ENCODE results near the gene PFKL. TPM values are rescaled to one million over a fixed set of nuclear protein-coding genes. Genes with fewer than 3 reads are reported as not detected.
A peak's percentile ranks its signal among the peaks of the same experiment; 100 is the strongest.

The PFKL gene
- total and polyA plus RNA-seq, 2 of the 8 experiments (the other 6 are each of a cell fraction or from before 2014, with no cell fraction given): 80.2 to 82.3 TPM

GRCh38 chr21:44324106-44324853 is 24.4 kb downstream of the PFKL start:
- no peak overlapping the region for H3K18ac ChIP-seq (ENCODE audit: extremely low read depth, low read length)
- H3K14ac ChIP-seq (ENCODE audit: insufficient read length): no peak overlapping the region
- peaks cover 0 to 2% of the 10 kb centered on the region in 2 experiments for H4K20me1 ChIP-seq (replicated peaks in 1 of 2; ENCODE audit: control insufficient read depth in 1 of 2, insufficient read depth in 2 of 2, low read length in 2 of 2)
- H3K23ac ChIP-seq (ENCODE audit: insufficient read length): no peak overlapping the region
- no peak overlapping the region for H2BK5ac ChIP-seq (ENCODE audit: low read depth, low read length)
- no peak overlapping the region for H2AFZ ChIP-seq (ENCODE audit: low read length)
- no peak overlapping the region for H2BK120ac ChIP-seq (replicated peaks; ENCODE audit: low read depth, low read length)
- no peaks in the 10 kb centered on the region for H3K79me2 ChIP-seq (ENCODE audit: control insufficient read depth in 1 of 2, insufficient read depth in 2 of 2, low read length in 2 of 2)
- no peak overlapping the region for H3K4ac ChIP-seq (replicated peaks; ENCODE audit: insufficient read length, low read depth, low read length)
- no peaks in the 10 kb centered on the region for H3K23me2 ChIP-seq (ENCODE audit: low read depth, low read length)
- no peaks in the 10 kb centered on the region for H3K9me3 ChIP-seq (ENCODE audit: insufficient read depth in 2 of 2, low read depth in 1 of 2, low read length in 1 of 2)
- H4K91ac ChIP-seq (replicated peaks; ENCODE audit: insufficient read length, low read length): no peak overlapping the region
- 92% methylated on average over 31 of the region's 37 CpGs; no CpG with 5 or more reads in 1 of the 2 experiments for WGBS, 2 experiments (ENCODE audit: extremely low coverage in 1 of 2, insufficient coverage in 1 of 2, insufficient read length in 1 of 2, insufficient replicate concordance in 2 of 2, low coverage in 1 of 2, low lambda C conversion rate in 2 of 2, missing lambda C conversion rate in 1 of 2)
- H3K4me2 ChIP-seq (ENCODE audit: insufficient read depth in 1 of 2, low read depth in 2 of 2, low read length in 2 of 2): no peak overlapping the region
- no peak overlapping the region for H2BK15ac ChIP-seq (ENCODE audit: low read length)
- H4K8ac ChIP-seq (ENCODE audit: extremely low read depth, insufficient read depth, low read length): 0 out of 2 replicates have a peak overlapping the region, but pooled peaks have one; percentile 14
- ChIA-PET CTCF (ENCODE audit: partially characterized antibody) (no interaction called here), POLR2A (ENCODE audit: partially characterized antibody) (interaction anchor here (1.5 to 1.7 kb wide), 2 partner anchors 9 to 14 kb away, joined by 4 to 8 read pairs; no protein-coding TSS in a partner anchor)
- no peak overlapping the region for H2AK5ac ChIP-seq (ENCODE audit: low read depth, low read length)
- H3K9ac ChIP-seq (replicated peaks in 1 of 4; ENCODE audit: extremely low read depth in 1 of 4, low read depth in 3 of 4, low read length in 3 of 4): no peak overlapping the region
- peaks cover 0 to 38% (median 1%) of the 10 kb centered on the region in 4 experiments; a peak in 2 of 8 replicates for H3K36me3 ChIP-seq (ENCODE audit: control insufficient read depth in 2 of 4, insufficient read depth in 4 of 4, low read length in 3 of 4)
- no peak overlapping the region for H3K56ac ChIP-seq (replicated peaks; ENCODE audit: insufficient read length, low read depth, low read length)
- no peak overlapping the region for H4K5ac ChIP-seq (ENCODE audit: insufficient read length, low read depth, low read length)
- no peaks in the 10 kb centered on the region for H3K4me1 ChIP-seq (replicated peaks in 1 of 4; ENCODE audit: control insufficient read depth in 3 of 4, insufficient read depth in 4 of 4, low read length in 3 of 4)
- no peak overlapping the region for H3K4me3 ChIP-seq (ENCODE audit: extremely low read depth in 1 of 4, insufficient read depth in 2 of 4, low read depth in 3 of 4, low read length in 4 of 4)
- DNase-seq (ENCODE audit: low read depth in 1 of 2, low spot score in 2 of 2) (no peak), FAIRE-seq (no peak)
- H3K27ac ChIP-seq (ENCODE audit: low read depth, low read length): no peak overlapping the region
- no peak overlapping the region for H2BK12ac ChIP-seq (ENCODE audit: low read depth, low read length)
- no peak overlapping the region for H2BK20ac ChIP-seq (ENCODE audit: low read length)
- H3K27me3 ChIP-seq (replicated peaks in 1 of 4; ENCODE audit: control insufficient read depth in 3 of 4, extremely low read depth in 1 of 4, insufficient read depth in 3 of 4, low read length in 3 of 4): no peaks in the 10 kb centered on the region
- no peaks in the 10 kb centered on the region for H3K79me1 ChIP-seq (ENCODE audit: low read depth, low read length)
- TF ChIP-seq, protein P1, sequence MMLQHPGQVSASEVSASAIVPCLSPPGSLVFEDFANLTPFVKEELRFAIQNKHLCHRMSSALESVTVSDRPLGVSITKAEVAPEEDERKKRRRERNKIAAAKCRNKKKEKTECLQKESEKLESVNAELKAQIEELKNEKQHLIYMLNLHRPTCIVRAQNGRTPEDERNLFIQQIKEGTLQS (IDR thresholded peaks at IDR 0.05; ENCODE audit: insufficient read depth, low read depth, low read length): no peak
- TF ChIP-seq ZNF274 (IDR thresholded peaks at IDR 0.05; ENCODE audit: borderline replicate concordance, extremely low read depth, low read length) (no peak), E2F6 (IDR thresholded peaks at IDR 0.05) (no peak), HDAC2 (IDR thresholded peaks at IDR 0.05; ENCODE audit: borderline replicate concordance in 1 of 2, low read depth in 2 of 2, low read length in 2 of 2) (no peak)

All from H1 (cell line).